ENCODE data around the gene CHMP6. TPM values are rescaled to one million over a fixed set of nuclear protein-coding genes. Genes with fewer than 3 reads are reported as not detected.

The CHMP6 gene
- total RNA-seq, 2 donors from 2014 or later, result 10.4 to 32.3 TPM

GRCh38 chr17:80986816-80987475 lies 4.7 kb upstream of the CHMP6 start:
- peak in 2 of 4 donors; percentile 10 to 11 for DNase-seq
- 50 to 92% methylated on average over 2 to 17 of the region's 18 CpGs for WGBS, 2 donors
- Histone ChIP-seq H3K27me3 (no peaks in the 10 kb centered on the region), H3K36me3 (replicated peaks in 1 of 2; ENCODE audit: insufficient read depth in 1 of 2, low read depth in 2 of 2) (no peaks in the 10 kb centered on the region), H3K4me3 (no peak overlapping the region), H3K9me3 (no peaks in the 10 kb centered on the region), H3K4me1 (peaks cover 15% of the 10 kb centered on the region), H3K27ac (no peak overlapping the region)
- no peak for TF ChIP-seq CTCF (IDR thresholded peaks at IDR 0.05)
- TF ChIP-seq POLR2A (IDR thresholded peaks at IDR 0.05), result no peak
- intact Hi-C loops (cut with DNase I), result no loop called here
- no peak for ATAC-seq

- no peak overlapping the region for H3K27ac ChIP-seq
- intact Hi-C loops (cut with DNase I), result no loop called here
Observed at GRCh38 chr17:80987941-80988461, 3.6 kb upstream of the CHMP6 start.

GRCh38 chr17:80989586-80989913 lies 2.1 kb upstream of the CHMP6 start:
- DNase-seq (peak in 2 of 4 donors; percentile 11 to 12), ATAC-seq (no peak)
- no peak overlapping the region for H3K4me3 ChIP-seq
- H3K36me3 ChIP-seq (replicated peaks in 1 of 2; ENCODE audit: insufficient read depth in 1 of 2, low read depth in 2 of 2), result no peaks in the 10 kb centered on the region
- no peak overlapping the region for H3K27ac ChIP-seq
- no peaks in the 10 kb centered on the region for H3K27me3 ChIP-seq
- intact Hi-C loops (cut with DNase I), result no loop called here
- H3K4me1 ChIP-seq, result peaks cover 35% of the 10 kb centered on the region
- H3K9me3 ChIP-seq, result no peaks in the 10 kb centered on the region
- WGBS, 2 donors, result 55 to 67% methylated on average over 6 to 11 of the region's 11 CpGs
- TF ChIP-seq POLR2A (IDR thresholded peaks at IDR 0.05) (no peak), CTCF (IDR thresholded peaks at IDR 0.05) (no peak)

More at GRCh38 chr17:80987941-80988461, 3.6 kb upstream of the CHMP6 start:
- Histone ChIP-seq H3K4me1 (peaks cover 21% of the 10 kb centered on the region), H3K27me3 (no peaks in the 10 kb centered on the region), H3K9me3 (no peaks in the 10 kb centered on the region), H3K36me3 (replicated peaks in 1 of 2; ENCODE audit: insufficient read depth in 1 of 2, low read depth in 2 of 2) (no peaks in the 10 kb centered on the region), H3K4me3 (no peak overlapping the region)
- ATAC-seq, result no peak
- TF ChIP-seq POLR2A (IDR thresholded peaks at IDR 0.05), result no peak
- TF ChIP-seq CTCF (IDR thresholded peaks at IDR 0.05), result no peak
- WGBS, 2 donors, result 52 to 62% methylated on average over 7 to 16 of the region's 16 CpGs
- DNase-seq, result peak in 2 of 4 donors; percentile 12 to 19

GRCh38 chr17:80990921-80991644 lies 558 bp upstream of the CHMP6 start:
- DNase-seq, result peak in 1 of 4 donors; percentile 19
- TF ChIP-seq POLR2A (IDR thresholded peaks at IDR 0.05) (no peak), CTCF (IDR thresholded peaks at IDR 0.05) (no peak)
- H3K9me3 ChIP-seq, result no peaks in the 10 kb centered on the region
- peak overlapping the region in 2 of 4 donors; percentile 36 to 52 for H3K27ac ChIP-seq
- peak; percentile 7 for ATAC-seq
- H3K4me1 ChIP-seq, result peaks cover 35% of the 10 kb centered on the region
- H3K4me3 ChIP-seq, result peak overlapping the region; percentile 51 to 70
- 31% methylated on average over 12 to 22 of the region's 22 CpGs for WGBS, 2 donors
- intact Hi-C loops (cut with DNase I), result no loop called here
- H3K27me3 ChIP-seq, result no peaks in the 10 kb centered on the region
- no peaks in the 10 kb centered on the region for H3K36me3 ChIP-seq (replicated peaks in 1 of 2; ENCODE audit: insufficient read depth in 1 of 2, low read depth in 2 of 2)
